CD4-positive, alpha-beta T cell treated with Interleukin-4 for 1 hour (primary cell): ENCODE measurements around the gene CYP3A4.

Experiments
- DNase-seq, 2 donors: peaks; one replicate each; pipeline ENCODE4 v3.0.0-alpha.2; 2020 to 2022

Gene CYP3A4

GRCh38 chr7:99719996-99720769, 63.8 kb downstream of the CYP3A4 start:
- DNase-seq = no peak

GRCh38 chr7:99713995-99714570, 69.9 kb downstream of the CYP3A4 start:
- DNase-seq = no peak

- DNase-seq = no peak
Observed at GRCh38 chr7:99709838-99710578, 74.0 kb downstream of the CYP3A4 start.

- DNase-seq = no peak
Observed at GRCh38 chr7:99709260-99709659, 74.7 kb downstream of the CYP3A4 start.

- DNase-seq = no peak
Observed at GRCh38 chr7:99707096-99707495, 76.9 kb downstream of the CYP3A4 start.
